ENCODE data around the gene ANGPTL1.

- TF ChIP-seq CTCF (IDR thresholded peaks at IDR 0.05) (no peak), POLR2A (IDR thresholded peaks at IDR 0.05) (no peak)
Observed at GRCh38 chr1:178895928-178896327, 25.1 kb upstream of the ANGPTL1 start.
